ENCODE results near the gene MACC1. TPM values are rescaled to one million over a fixed set of nuclear protein-coding genes. Genes with fewer than 3 reads are reported as not detected.

Gene MACC1
- total and polyA plus RNA-seq, 10 of the 15 experiments (the other 5 are each of a cell fraction or from before 2014, with no cell fraction given): 6.0 to 61.1 (median 12.7) TPM

DNA sequence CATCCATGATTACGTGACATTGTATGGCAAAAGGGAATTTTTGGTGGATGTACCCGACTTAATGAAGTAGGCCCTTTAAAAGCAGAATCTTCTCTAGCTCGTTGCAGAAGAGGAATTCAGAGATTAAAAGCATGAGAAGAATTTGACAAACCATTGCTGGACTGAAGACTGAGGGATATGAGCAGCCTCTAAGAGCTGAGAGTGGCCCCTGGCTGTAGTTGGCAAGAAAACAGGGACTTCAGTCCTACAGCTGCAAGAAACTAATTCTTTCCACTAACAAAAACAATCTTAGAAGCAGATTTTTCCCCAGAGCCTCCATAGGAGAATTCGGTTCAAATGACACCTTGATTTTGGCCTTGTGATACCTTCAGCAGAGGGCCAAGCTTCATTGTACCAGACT is 34.1 kb downstream of the MACC1 start (continued):
- TF ChIP-seq, protein P1, sequence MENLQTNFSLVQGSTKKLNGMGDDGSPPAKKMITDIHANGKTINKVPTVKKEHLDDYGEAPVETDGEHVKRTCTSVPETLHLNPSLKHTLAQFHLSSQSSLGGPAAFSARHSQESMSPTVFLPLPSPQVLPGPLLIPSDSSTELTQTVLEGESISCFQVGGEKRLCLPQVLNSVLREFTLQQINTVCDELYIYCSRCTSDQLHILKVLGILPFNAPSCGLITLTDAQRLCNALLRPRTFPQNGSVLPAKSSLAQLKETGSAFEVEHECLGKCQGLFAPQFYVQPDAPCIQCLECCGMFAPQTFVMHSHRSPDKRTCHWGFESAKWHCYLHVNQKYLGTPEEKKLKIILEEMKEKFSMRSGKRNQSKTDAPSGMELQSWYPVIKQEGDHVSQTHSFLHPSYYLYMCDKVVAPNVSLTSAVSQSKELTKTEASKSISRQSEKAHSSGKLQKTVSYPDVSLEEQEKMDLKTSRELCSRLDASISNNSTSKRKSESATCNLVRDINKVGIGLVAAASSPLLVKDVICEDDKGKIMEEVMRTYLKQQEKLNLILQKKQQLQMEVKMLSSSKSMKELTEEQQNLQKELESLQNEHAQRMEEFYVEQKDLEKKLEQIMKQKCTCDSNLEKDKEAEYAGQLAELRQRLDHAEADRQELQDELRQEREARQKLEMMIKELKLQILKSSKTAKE (IDR thresholded peaks at IDR 0.05; ENCODE audit: low read depth, poor library complexity, severe bottlenecking): no peak
- TF ChIP-seq ZNF274 (IDR thresholded peaks at IDR 0.05; ENCODE audit: insufficient read depth, insufficient read length) (no peak), KLF5 (IDR thresholded peaks at IDR 0.05; ENCODE audit: partially characterized antibody) (no peak), RBBP5 (conservative IDR thresholded peaks at IDR 0.05) (no peak), TCF3 (IDR thresholded peaks at IDR 0.05; ENCODE audit: borderline replicate concordance, insufficient read depth, low read depth, low read length) (no peak), TCF7 (IDR thresholded peaks at IDR 0.05; ENCODE audit: borderline replicate concordance) (no peak), CREB1 (IDR thresholded peaks at IDR 0.05; ENCODE audit: low read depth) (no peak), HDGF (IDR thresholded peaks at IDR 0.05) (no peak)
- TF ChIP-seq, protein P2, sequence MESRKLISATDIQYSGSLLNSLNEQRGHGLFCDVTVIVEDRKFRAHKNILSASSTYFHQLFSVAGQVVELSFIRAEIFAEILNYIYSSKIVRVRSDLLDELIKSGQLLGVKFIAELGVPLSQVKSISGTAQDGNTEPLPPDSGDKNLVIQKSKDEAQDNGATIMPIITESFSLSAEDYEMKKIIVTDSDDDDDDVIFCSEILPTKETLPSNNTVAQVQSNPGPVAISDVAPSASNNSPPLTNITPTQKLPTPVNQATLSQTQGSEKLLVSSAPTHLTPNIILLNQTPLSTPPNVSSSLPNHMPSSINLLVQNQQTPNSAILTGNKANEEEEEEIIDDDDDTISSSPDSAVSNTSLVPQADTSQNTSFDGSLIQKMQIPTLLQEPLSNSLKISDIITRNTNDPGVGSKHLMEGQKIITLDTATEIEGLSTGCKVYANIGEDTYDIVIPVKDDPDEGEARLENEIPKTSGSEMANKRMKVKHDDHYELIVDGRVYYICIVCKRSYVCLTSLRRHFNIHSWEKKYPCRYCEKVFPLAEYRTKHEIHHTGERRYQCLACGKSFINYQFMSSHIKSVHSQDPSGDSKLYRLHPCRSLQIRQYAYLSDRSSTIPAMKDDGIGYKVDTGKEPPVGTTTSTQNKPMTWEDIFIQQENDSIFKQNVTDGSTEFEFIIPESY (IDR thresholded peaks at IDR 0.05): no peak

All from GM12878 (cell line).